Measurements from ENCODE around the gene GPRIN1.

GPRIN1 gene

DNA sequence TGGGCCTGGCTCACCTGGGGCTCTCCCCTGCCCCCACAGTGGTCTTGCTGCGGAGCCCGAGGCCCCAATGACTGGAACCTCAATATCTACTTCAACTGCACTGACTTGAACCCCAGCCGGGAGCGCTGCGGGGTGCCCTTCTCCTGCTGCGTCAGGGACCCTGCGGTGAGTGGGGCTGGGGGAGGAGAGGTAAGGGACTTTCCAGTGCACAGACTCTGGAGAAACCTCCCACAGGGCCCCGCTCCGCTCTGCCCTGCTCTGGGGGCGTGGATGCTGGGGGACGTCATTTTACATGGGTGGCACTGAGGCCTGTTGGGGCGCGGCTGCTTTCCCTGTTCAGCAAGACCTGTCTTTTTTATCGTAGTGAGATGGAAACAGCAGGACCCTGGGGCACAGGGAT is 44.9 kb upstream of the GPRIN1 start:
- DNase-seq = no peak
- H3K27me3 ChIP-seq (ENCODE audit: insufficient read depth, low read depth, severe bottlenecking) = no peaks in the 10 kb centered on the region
- H3K9me3 ChIP-seq (ENCODE audit: severe bottlenecking) = no peaks in the 10 kb centered on the region
- H3K27ac ChIP-seq = no peak overlapping the region
- no peak for TF ChIP-seq CTCF (IDR thresholded peaks at IDR 0.05; ENCODE audit: low read depth, low read length)
- peaks cover 11% of the 10 kb centered on the region for H3K36me3 ChIP-seq
- H3K4me3 ChIP-seq (ENCODE audit: low read depth, low read length) = no peak overlapping the region

- Histone ChIP-seq H3K4me3 (ENCODE audit: low read depth, low read length) (no peak overlapping the region), H3K36me3 (peaks cover 11% of the 10 kb centered on the region)
Measured at GRCh38 chr5:176653401-176654385, 43.7 kb upstream of the GPRIN1 start.

DNA sequence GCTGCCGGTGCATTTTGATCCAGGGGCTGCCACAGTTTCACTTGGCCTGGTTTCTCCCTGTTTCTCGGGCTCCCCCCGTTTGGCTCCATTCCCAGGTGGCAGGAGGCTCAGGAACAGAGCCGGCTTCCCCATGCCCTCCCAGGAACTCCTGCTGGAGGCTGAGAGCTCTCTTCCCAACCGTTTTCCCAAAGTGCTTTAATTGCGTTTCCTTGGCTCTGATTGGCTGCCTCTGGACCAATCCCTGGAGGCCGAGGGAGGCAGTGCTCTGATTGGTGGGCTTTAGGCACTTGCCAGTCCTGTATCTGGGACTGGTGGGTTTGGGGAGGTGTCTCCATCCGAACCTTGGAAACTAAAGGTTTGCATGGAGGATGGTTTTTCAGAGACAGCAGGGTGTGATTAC is 42.2 kb upstream of the GPRIN1 start:
- Histone ChIP-seq H3K27me3 (ENCODE audit: insufficient read depth, low read depth, severe bottlenecking) (no peaks in the 10 kb centered on the region), H3K4me3 (ENCODE audit: low read depth, low read length) (no peak overlapping the region), H3K9me3 (ENCODE audit: severe bottlenecking) (no peaks in the 10 kb centered on the region), H3K36me3 (peaks cover 11% of the 10 kb centered on the region), H3K27ac (no peak overlapping the region)
- DNase-seq = no peak
- TF ChIP-seq CTCF (IDR thresholded peaks at IDR 0.05; ENCODE audit: low read depth, low read length) = no peak

More at GRCh38 chr5:176653401-176654385, 43.7 kb upstream of the GPRIN1 start:
- Histone ChIP-seq H3K27me3 (ENCODE audit: insufficient read depth, low read depth, severe bottlenecking) (no peaks in the 10 kb centered on the region), H3K9me3 (ENCODE audit: severe bottlenecking) (no peaks in the 10 kb centered on the region), H3K27ac (no peak overlapping the region)
- no peak for TF ChIP-seq CTCF (IDR thresholded peaks at IDR 0.05; ENCODE audit: low read depth, low read length)
- no peak for DNase-seq

GRCh38 chr5:176651472-176651980 is 41.6 kb upstream of the GPRIN1 start:
- no peak overlapping the region for H3K27ac ChIP-seq
- H3K9me3 ChIP-seq (ENCODE audit: severe bottlenecking) = no peaks in the 10 kb centered on the region
- no peak for DNase-seq
- no peak for TF ChIP-seq CTCF (IDR thresholded peaks at IDR 0.05; ENCODE audit: low read depth, low read length)
- no peak overlapping the region for H3K4me3 ChIP-seq (ENCODE audit: low read depth, low read length)
- H3K27me3 ChIP-seq (ENCODE audit: insufficient read depth, low read depth, severe bottlenecking) = no peaks in the 10 kb centered on the region
- peaks cover 11% of the 10 kb centered on the region for H3K36me3 ChIP-seq

- DNase-seq = no peak
- no peak for TF ChIP-seq CTCF (IDR thresholded peaks at IDR 0.05; ENCODE audit: low read depth, low read length)
- H3K27ac ChIP-seq = no peak overlapping the region
- no peaks in the 10 kb centered on the region for H3K9me3 ChIP-seq (ENCODE audit: severe bottlenecking)
- no peak overlapping the region for H3K4me3 ChIP-seq (ENCODE audit: low read depth, low read length)
- peaks cover 11% of the 10 kb centered on the region for H3K36me3 ChIP-seq
- H3K27me3 ChIP-seq (ENCODE audit: insufficient read depth, low read depth, severe bottlenecking) = no peaks in the 10 kb centered on the region
Measured at GRCh38 chr5:176650354-176650884, 40.5 kb upstream of the GPRIN1 start.

All from WERI-Rb-1 (cell line).